C4-2B (cell line): ENCODE measurements around the gene HOXC10.

Experiments used
- CTCF ChIP-seq: fragments of 450-650 bp; conservative IDR thresholded peaks from 2 replicates; pipeline ENCODE4 v1.5.1; 2017; ENCODE audit warnings: mild to moderate bottlenecking
- ZFX ChIP-seq: fragments of 450-650 bp; IDR thresholded peaks from 2 replicates; pipeline ENCODE4 v1.6.1; 2017

DNA sequence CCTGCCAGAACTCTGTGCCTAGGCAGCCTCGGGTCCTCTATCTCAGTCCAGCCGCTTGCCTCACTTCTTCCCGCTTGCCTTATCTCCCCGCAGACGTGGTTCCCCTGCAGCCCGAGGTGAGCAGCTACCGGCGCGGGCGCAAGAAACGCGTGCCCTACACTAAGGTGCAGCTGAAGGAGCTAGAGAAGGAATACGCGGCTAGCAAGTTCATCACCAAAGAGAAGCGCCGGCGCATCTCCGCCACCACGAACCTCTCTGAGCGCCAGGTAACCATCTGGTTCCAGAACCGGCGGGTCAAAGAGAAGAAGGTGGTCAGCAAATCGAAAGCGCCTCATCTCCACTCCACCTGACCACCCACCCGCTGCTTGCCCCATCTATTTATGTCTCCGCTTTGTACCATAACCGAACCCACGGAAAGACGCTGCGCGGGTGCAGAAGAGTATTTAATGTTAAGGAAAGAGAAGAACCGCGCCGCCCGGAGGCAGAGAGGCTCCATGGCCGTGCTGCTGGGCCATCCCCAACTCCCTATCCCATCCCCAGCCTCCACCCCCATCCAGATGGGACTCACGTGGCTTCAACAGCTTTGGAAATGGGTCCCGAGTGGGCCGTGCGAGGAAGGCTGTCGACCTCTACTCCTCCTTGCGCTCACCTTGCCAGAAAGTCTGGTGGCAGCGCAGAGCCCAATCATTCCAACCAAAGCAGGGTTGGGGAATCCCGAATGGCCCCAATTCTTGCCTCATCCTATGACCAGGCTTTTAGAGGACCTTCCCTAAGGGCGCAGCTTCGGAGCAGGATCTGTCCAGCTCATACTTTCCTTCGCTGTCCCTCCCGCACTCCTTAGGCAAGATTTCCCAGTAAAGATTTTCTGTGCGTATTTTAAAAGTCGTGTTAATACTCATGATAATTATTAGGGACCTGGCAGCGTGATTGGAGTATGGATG lies 39.8 kb upstream of the HOXC10 start:
- TF ChIP-seq CTCF: no peak
- TF ChIP-seq ZFX: no peak
